Fibroblast of the aortic adventitia (primary cell): ENCODE data around the gene ZNF77. TPM values are rescaled to one million over a fixed set of nuclear protein-coding genes. Genes with fewer than 3 reads are reported as not detected.
"Not testable (repeated sequence)": the region's sequence is repeated elsewhere in the genome, so short reads cannot be mapped to it uniquely, and the experiment has no call there.

Experiments used
- DNase-seq: peaks from one replicate; pipeline ENCODE4 v3.0.0-alpha.2; 2010; ENCODE audit warnings: low read depth
- H3K4me3 ChIP-seq: 2 replicates; pipeline ENCODE4 v1.5.1; 2011; ENCODE audit warnings: low read depth, mild to moderate bottlenecking, control low read depth, low read length, moderate library complexity
- CTCF ChIP-seq: IDR thresholded peaks from 2 replicates; pipeline ENCODE4 v1.5.1; 2011; ENCODE audit warnings: mild to moderate bottlenecking, low read length, control low read depth, inconsistent platforms; ENCODE audit not compliant: insufficient read depth
- total RNA-seq: library from RNA; depleted of rRNA; stranded (reverse); fragments of >200 nt; gene quantifications from 2 replicates; pipeline ENCODE4 v1.2.3, GENCODE V29; 2012; ENCODE audit warnings: low replicate concordance

Gene ZNF77
- total RNA-seq = 5.5 and 7.8 TPM in 2 replicates

GRCh38 chr19:2944775-2945574, at the start of gene ZNF77:
TSS of gene ZNF77 (minus strand) at chr19:2944971. CDS start at chr19:2944840, 131 bp downstream.
- DNase-seq = peak; percentile 99
- TF ChIP-seq CTCF = no peak

GRCh38 chr19:2993579-2993978, 48.8 kb upstream of the ZNF77 start:
- DNase-seq = no peak
- H3K4me3 ChIP-seq = no peak overlapping the region
- TF ChIP-seq CTCF = no peak

More at GRCh38 chr19:2944775-2945574, at the start of gene ZNF77:
- H3K4me3 ChIP-seq = peak within 1 kb of the TSS; percentile 87

- no peak for DNase-seq
- TF ChIP-seq CTCF = no peak
- H3K4me3 ChIP-seq = no peak overlapping the region
Observed at GRCh38 chr19:2992958-2993357, 48.2 kb upstream of the ZNF77 start.

GRCh38 chr19:2992333-2992732, 47.6 kb upstream of the ZNF77 start:
- H3K4me3 ChIP-seq, DNase-seq: not testable (repeated sequence)

- no peak for DNase-seq
- no peak for TF ChIP-seq CTCF
- H3K4me3 ChIP-seq = no peak overlapping the region
Observed at GRCh38 chr19:2989236-2989946, 44.6 kb upstream of the ZNF77 start.

- no peak for DNase-seq
- no peak overlapping the region for H3K4me3 ChIP-seq
- no peak for TF ChIP-seq CTCF
Observed at GRCh38 chr19:2988568-2988967, 43.8 kb upstream of the ZNF77 start.

- no peak for TF ChIP-seq CTCF
- no peak overlapping the region for H3K4me3 ChIP-seq
- DNase-seq = no peak
Observed at GRCh38 chr19:2987797-2988196, 43.0 kb upstream of the ZNF77 start.
